Dermis microvascular lymphatic vessel endothelial cell (primary cell): ENCODE results near the gene BCOR. TPM values are rescaled to one million over a fixed set of nuclear protein-coding genes. Genes with fewer than 3 reads are reported as not detected.

Source experiments
- DNase-seq, 2 donors: peaks; one replicate each; pipeline versions ENCODE4 v3.0.0 to v3.0.0-alpha.2; 2010; ENCODE audit warnings: low read depth in 2 of 2
- total RNA-seq: library from RNA; depleted of rRNA; stranded (reverse); fragments of >200 nt; gene quantifications from 2 replicates; pipeline ENCODE4 v1.2.1, GENCODE V29; 2014

The BCOR gene
- total RNA-seq, 1 donor from 2014 or later = 13.7 TPM

- DNase-seq = no peak
Observed at GRCh38 chrX:40006106-40007017, 91.4 kb downstream of the BCOR start.

GRCh38 chrX:40005292-40006011 is 92.3 kb downstream of the BCOR start:
- DNase-seq = no peak

DNA sequence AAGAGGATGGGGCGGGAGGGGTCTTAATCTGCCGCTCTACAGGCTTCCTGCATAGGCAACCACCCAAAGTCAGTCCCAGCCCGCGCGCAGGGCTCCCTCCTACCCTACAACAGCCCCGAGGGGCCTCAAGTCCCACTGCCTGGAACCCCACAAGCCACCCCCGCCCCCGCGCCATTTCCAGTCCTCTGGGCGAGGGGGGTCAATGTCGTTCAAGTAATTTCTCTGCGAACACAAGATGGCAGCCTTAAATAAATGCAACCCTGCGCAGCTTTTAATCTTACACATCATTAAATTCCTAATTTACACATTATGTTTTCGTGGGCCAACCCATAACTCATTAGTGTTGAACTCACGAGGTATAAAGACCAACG is 92.9 kb downstream of the BCOR start:
- no peak for DNase-seq

DNA sequence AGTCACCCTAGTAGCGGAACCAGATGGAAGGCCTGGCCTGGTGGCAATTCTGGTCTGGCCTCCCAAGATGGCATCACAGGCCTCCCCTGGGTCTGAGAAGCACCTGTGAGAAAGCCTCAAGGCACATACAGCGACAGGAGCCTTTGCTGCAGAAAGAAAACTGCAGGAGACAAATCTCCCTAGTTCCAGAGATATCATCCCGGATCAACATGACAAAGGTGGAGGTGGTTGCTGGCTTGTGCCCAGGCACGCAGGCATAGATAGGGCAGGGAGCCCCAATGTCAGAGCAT is 93.6 kb downstream of the BCOR start:
- no peak for DNase-seq

DNA sequence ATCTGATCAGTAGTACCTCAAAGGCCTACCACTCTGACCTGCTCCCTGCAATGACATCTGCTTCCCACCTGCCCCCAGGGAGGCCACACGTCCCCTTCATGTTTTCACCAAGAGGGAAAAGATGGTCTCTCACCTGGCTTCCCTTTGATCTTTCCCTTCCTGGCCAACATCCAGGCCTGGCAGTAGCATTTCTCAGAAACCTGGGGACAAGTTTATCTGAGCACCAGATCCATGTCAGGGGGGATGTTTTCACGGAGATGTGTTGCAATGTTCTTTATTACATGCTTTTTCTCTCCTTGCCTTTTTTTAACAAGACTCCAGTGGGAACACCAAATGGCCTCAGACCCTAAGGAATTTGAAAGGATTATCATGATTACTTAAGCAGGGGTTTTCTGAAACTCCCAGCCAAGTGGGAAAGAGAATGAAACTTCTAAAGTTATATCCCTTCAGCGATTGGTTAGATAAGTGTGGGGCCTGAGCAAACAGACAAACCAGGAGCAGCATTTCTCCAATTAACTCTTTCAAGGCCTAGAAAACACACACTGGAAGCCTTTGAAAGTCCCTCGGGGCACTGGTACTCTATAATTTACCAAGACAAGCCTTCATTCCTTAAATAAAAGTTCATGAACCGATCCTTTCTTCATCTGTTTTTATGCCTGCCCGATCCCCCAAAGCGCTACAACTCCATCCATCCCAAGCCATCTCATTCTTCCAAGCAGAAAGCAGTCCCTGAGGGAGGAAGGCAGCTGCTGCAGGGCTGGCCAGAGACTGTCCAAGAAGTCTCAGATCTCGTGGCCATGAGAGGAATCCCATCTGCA is 94.1 kb downstream of the BCOR start:
- no peak for DNase-seq

GRCh38 chrX:40003071-40003427 is 94.7 kb downstream of the BCOR start:
- DNase-seq = no peak
